ENCODE results near the gene RGS9BP.
A peak's percentile ranks its signal among the peaks of the same experiment; 100 is the strongest.
"Not testable (repeated sequence)": the region's sequence is repeated elsewhere in the genome, so short reads cannot be mapped to it uniquely, and the experiment has no call there.

Gene RGS9BP

GRCh38 chr19:32671883-32672593 lies 3.6 kb upstream of the RGS9BP start:
- no peak for DNase-seq (ENCODE audit: low read depth, low spot score)

DNA sequence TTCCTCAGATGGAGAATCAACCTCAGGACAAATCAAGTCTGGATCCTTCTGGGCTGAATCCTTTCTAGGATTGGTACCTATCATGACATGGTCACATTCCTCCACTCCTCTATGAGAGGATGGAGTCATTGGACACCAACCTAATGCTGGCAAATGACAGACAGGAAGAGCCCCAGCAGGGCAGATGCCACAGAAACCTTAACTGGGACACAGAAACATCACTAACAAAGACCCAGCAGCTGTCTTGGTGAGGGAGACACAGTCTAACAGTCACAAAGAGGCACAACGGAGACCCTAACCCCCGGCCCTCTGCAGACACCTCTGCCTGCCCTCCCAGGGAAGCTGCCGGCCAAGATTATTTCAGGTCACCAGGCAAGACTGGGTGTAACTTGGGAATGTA lies 2.8 kb upstream of the RGS9BP start:
- no peak for DNase-seq (ENCODE audit: low read depth, low spot score)

GRCh38 chr19:32673573-32673972 lies 2.1 kb upstream of the RGS9BP start:
- DNase-seq (ENCODE audit: low read depth, low spot score): no peak

DNA sequence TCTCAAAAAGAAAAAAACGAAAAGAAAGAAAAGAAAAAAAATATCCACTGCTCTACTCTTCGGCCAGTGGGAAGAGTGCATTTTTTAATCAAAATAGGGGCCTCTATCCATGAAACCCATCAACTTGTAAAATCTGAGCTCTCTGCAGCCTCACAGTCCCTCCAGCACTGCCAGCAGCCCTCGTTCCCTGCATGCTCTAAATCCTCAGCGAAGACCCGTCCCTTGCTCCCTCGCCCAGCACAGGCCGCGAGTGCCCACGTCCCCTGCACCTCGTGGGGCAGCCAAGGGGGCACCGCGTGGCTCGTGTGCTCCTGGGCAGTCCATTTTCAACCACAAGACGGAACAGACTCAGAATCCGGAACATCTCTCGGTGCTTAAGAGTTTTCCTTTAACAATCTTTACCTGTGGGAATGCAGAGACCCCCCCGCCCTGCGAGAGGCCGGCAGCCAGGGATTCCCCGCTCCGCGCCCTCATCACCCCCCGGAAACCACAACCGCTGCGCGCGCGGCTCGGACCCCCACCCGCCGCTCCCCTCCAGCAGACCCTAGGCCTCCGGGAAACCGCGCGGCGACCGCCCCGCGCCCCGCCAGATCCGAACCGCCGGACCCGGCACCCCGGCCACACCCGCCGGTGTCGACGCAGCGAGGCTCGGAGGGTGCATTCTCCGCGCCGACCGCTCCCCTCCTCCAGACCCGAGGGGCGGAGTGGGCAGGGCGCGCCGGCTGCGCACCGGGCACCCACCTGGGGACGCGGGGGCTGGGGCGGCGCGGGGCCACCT lies 1.3 kb upstream of the RGS9BP start:
- no peak for DNase-seq (ENCODE audit: low read depth, low spot score)

- peak; percentile 95 for DNase-seq (ENCODE audit: low read depth, low spot score)
These were observed 523 bp upstream of the RGS9BP start, which contains the start of gene ANKRD27 for GRCh38 chr19:32674931-32675719. TSS of gene ANKRD27 (minus strand) at chr19:32675180. CDS start at chr19:32659015, 16,165 bp downstream.

GRCh38 chr19:32676186-32676894 lies 692 bp downstream of the RGS9BP start:
- DNase-seq (ENCODE audit: low read depth, low spot score): no peak

DNA sequence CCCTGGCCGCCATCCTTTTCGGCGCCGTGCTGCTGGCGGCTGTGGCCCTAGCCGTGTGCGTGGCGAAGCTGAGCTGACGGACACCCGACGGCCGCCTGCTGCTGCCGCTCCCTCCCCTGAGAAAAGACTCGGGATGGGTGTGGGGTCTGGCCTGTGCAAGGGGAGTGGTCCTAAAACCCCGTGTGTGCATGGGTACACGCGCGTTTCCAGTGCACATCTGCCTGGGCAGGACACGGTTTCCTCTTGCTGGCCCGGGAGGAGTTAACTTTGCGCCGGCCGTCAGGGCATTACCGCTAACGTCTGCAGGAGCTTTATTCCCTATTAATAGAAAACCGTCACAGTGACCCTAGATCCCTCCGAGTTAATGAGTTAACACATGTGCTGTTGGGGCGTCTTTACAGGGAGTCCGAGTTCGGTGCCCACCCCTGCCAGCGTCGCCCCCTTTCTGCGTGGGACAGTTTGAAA lies 1.3 kb downstream of the RGS9BP start:
- DNase-seq (ENCODE audit: low read depth, low spot score): no peak

GRCh38 chr19:32677657-32678056 lies 2.0 kb downstream of the RGS9BP start:
- DNase-seq (ENCODE audit: low read depth, low spot score): no peak

GRCh38 chr19:32680986-32681385 lies 5.3 kb downstream of the RGS9BP start:
- DNase-seq (ENCODE audit: low read depth, low spot score): no peak

- no peak for DNase-seq (ENCODE audit: low read depth, low spot score)
These were observed 6.7 kb downstream of the RGS9BP start for GRCh38 chr19:32682317-32682716.

DNA sequence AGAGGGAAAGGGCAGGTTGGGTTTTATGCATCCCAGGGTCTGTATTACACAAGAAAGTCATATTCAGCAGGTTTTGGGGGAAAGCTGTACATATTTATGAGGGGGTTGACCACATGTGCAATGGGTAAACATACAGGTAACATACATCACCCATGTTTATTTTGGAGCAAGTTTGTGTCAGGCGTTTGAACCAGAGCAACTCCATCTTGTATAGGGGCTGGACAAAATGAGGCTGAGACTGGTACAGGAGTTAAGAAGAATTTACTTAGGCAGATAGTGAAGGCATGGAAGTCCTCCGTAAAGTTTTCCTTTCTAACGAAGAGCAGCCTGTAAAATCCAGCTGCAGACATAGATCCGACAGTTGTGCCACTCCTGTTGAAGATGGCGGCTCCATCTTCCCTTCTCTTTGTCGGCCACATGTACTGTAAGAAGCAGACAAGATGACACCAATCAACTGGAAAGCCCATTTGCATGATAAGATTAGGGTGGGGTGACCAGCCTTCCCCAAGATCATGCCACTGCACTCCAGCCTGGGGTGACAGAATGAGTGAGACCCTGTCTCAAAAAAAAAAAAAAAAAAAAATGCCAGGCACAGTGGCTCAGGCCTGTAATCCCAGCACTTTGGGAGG lies 11.3 kb downstream of the RGS9BP start:
- no peak for DNase-seq (ENCODE audit: low read depth, low spot score)

- DNase-seq (ENCODE audit: low read depth, low spot score): no peak
These were observed 12.0 kb downstream of the RGS9BP start for GRCh38 chr19:32687681-32688080.

DNA sequence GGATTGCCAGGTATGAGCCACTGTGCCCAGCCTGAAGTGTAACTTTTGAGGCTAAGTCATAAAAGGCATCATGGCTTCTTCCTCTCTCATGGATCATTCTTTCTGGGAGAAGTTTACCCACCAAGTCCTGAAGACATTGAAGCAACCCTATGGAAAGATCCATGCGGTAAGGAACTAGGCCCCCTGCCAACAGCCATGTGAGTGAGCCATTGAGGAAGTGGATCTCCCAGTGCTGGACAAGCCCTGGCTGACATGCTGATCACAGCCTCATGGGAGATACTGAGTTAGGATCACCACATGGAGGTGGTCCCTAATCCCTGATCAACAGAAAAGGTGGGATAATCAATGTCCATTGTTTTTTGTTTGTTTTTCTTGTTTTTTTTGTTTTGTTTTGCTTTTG lies 12.7 kb downstream of the RGS9BP start:
- DNase-seq (ENCODE audit: low read depth, low spot score): no peak

DNA sequence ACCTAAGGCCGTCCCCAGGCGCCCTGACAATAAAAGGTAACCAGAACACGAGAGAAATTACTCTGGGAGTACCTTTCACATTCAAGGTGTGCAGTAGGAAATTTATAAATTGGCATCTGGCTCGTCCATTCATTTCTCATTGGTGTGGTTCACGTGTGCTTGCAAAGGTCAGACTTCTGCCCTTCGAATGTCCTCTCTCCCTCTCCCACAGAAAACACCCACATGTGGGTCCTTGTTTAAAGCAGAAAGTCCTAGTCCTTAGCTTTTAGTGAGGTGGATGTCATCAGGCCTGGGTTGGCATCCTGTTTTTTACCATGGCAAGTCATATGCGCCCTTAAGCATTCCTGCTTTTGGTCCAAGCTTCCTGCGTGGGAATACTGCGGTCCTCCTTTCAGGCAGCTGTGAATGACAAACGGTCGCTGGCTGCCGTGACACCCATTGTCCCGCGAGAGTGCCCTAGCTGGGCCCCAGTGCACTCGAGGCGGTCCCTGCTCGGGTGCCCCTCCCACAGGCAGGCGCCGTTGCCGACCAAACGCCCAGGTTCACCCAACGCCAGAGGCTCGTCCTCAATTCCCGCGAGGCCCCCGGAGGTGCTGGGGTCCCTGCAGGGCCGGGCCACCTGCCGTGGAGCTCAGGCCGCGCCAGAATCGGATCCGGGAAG lies 15.8 kb downstream of the RGS9BP start, which contains the start of gene NUDT19:
NUDT19 (plus strand) TSS at position 531 of the 661 bp plus-strand sequence. CDS start 140 bp downstream, outside the sequence.
- peak; percentile 57 for DNase-seq (ENCODE audit: low read depth, low spot score)

- no peak for DNase-seq (ENCODE audit: low read depth, low spot score)
These were observed 16.5 kb downstream of the RGS9BP start for GRCh38 chr19:32691952-32692726.

DNA sequence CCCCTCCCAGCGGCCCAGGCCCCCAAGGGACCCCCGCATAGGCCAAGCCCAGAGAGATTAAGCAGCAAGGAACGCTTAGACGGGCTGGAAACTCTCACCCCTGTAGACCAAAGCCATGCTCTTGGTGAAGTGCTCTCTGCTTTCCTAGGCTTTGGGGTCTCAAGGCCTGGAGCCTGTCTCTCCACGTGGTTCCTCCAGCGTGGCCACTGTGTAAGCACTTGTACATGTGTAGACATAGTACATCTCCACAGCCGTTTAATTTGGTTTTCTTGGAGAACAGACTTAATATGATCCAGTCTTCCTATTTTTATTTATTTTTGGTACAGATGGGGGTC lies 17.0 kb downstream of the RGS9BP start:
- no peak for DNase-seq (ENCODE audit: low read depth, low spot score)

DNA sequence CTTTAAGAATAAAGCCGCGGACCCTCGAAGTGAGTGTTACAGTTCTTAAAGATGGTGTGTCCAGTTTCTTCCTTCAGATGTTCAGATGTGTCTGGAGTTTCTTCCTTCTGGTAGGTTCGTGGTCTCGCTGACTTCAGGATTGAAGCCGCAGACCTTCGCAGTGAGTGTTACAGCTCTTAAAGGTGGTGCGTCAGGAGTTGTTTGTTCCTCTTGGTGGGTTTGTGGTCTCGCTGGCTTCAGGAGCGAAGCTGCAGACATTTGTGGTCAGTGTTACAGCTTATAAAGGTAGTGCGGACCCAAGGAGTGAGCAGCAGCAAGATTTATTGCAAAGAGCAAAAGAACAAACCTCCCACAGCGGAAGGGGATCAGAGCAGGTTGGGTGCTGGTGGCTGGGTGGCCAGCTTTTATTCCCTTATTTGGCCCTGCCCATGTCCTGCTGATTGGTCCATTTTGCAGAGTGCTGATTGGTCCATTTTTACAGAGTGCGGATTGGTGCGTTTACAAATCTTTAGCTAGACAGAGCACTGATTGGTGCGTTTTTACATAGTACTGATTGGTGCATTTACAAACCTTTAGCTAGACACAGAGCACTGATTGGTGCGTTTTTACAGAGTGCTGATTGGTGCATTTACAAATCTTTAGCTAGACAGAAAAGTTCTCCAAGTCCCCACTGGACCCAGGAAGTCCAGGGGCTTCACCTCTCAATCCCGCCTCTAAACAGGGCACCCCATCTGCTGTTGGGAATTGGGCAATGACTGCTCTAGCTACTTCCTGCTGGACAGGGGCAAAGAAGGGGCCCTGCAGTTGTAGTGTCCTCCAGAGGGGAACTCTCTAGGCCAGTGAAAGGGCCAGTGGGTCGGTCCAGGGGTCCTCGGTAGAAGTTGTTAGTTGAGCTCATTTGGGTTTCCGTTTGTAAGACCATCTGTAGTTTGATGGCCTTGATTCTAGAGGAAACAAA lies 17.8 kb downstream of the RGS9BP start:
- peak; percentile 19 for DNase-seq (ENCODE audit: low read depth, low spot score)

DNA sequence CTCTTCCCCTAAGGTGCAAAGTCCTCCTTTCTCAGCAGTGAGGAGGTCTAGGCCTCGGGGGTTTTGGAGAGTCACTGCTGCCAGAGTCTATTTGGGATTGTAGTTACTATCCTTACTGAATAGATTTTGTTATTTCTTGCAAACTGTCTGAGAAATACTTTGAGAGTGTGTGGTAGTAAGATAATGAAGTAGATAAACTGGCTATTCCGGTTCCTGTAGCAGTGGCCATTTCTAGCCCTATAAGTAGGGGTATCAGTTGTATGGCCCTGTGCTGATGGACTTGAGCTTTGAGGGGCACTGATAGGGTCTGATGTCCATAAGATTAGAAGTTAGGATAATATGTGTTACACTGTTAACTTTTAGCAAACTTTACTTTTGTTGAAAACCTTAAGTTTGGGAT lies 18.7 kb downstream of the RGS9BP start:
- not testable (repeated sequence) for DNase-seq (ENCODE audit: low read depth, low spot score)

Data from activated naive CD8-positive, alpha-beta T cell treated with anti-CD3 and anti-CD28 coated beads, Interleukin-2, amount 50 U/mL, for 16 hours (primary cell).